Measurements from ENCODE around the gene TXNL1.

- TF ChIP-seq CREB1 (CRISPR knock-in tag; IDR thresholded peaks at IDR 0.05) (no peak), NFYB (CRISPR knock-in tag; conservative IDR thresholded peaks at IDR 0.05; ENCODE audit: low read depth) (no peak), ZNF512 (CRISPR knock-in tag; IDR thresholded peaks at IDR 0.05; ENCODE audit: borderline replicate concordance) (no peak), CTCF (IDR thresholded peaks at IDR 0.05) (no peak), AFF4 (CRISPR knock-in tag; IDR thresholded peaks at IDR 0.05; ENCODE audit: borderline replicate concordance) (no peak), PREB (CRISPR knock-in tag; IDR thresholded peaks at IDR 0.05; ENCODE audit: borderline replicate concordance) (no peak), MLX (CRISPR knock-in tag; IDR thresholded peaks at IDR 0.05) (no peak), JUN (CRISPR knock-in tag; IDR thresholded peaks at IDR 0.05) (no peak), NR3C1 (CRISPR knock-in tag; conservative IDR thresholded peaks at IDR 0.05; ENCODE audit: low read depth) (no peak), E2F4 (CRISPR knock-in tag; IDR thresholded peaks at IDR 0.05; ENCODE audit: borderline replicate concordance, low read depth) (no peak), ATF2 (CRISPR knock-in tag; IDR thresholded peaks at IDR 0.05; ENCODE audit: borderline replicate concordance, low read depth) (no peak), KAT7 (CRISPR knock-in tag; IDR thresholded peaks at IDR 0.05; ENCODE audit: borderline replicate concordance) (no peak), ZBTB21 (CRISPR knock-in tag; IDR thresholded peaks at IDR 0.05; ENCODE audit: borderline replicate concordance) (no peak), MAX (CRISPR knock-in tag; IDR thresholded peaks at IDR 0.05) (no peak)
Measured at GRCh38 chr18:56672981-56673380, 34.6 kb upstream of the TXNL1 start.

Data from WTC11 (cell line).